OCI-LY3 (cell line): ENCODE results near the gene LRP10.

Experiments used
- EZH2phosphoT487 ChIP-seq: fragments of 200-600 bp; shearing (Covaris generic); IDR thresholded peaks from 2 replicates; pipeline ENCODE4 v1.6.1; 2018; ENCODE audit warnings: antibody characterized with exemption, mixed run types, low read depth
- TF ChIP-seq, protein P1 (sequence below): fragments of 200-600, 300-600 bp; sonication (generic); IDR thresholded peaks from 2 replicates; pipeline ENCODE4 v1.5.1; 2014; ENCODE audit warnings: antibody characterized with exemption, low read length, low read depth

DNA sequence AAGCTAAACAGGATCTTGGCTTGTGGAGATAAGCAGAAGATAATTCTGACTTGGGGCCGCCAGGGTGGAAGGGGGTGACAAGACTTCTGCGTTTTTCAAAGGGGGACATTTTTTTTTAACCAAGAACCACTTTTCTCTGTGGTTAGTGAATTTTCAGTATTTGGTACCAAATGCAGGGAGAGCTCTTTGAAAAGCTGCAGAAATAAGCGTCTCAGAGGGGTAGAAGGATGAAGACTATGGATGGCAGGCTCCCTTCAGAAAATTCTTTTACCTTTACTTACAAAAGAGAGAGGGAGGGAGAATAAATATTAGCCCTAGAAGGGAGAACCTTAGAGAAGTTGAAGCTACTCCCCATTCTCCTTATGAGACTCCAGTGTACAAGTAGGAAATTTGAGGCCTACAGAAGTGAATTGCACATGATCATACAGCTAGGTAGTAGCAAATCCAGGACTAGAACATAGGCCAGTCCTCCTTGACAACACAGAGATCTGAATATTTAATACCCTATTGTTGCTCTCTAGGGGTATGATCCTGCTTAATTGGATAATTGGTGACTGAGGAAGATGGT lies 41.0 kb upstream of the LRP10 start:
- TF ChIP-seq, protein P1, sequence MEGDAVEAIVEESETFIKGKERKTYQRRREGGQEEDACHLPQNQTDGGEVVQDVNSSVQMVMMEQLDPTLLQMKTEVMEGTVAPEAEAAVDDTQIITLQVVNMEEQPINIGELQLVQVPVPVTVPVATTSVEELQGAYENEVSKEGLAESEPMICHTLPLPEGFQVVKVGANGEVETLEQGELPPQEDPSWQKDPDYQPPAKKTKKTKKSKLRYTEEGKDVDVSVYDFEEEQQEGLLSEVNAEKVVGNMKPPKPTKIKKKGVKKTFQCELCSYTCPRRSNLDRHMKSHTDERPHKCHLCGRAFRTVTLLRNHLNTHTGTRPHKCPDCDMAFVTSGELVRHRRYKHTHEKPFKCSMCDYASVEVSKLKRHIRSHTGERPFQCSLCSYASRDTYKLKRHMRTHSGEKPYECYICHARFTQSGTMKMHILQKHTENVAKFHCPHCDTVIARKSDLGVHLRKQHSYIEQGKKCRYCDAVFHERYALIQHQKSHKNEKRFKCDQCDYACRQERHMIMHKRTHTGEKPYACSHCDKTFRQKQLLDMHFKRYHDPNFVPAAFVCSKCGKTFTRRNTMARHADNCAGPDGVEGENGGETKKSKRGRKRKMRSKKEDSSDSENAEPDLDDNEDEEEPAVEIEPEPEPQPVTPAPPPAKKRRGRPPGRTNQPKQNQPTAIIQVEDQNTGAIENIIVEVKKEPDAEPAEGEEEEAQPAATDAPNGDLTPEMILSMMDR, result no peak
- no peak for TF ChIP-seq EZH2phosphoT487
